Measurements from ENCODE around the gene RUFY2. TPM values are rescaled to one million over a fixed set of nuclear protein-coding genes. Genes with fewer than 3 reads are reported as not detected.

RUFY2 gene
- total RNA-seq, 3 donors from 2014 or later, result 20.5 to 28.3 (median 26.1) TPM

DNA sequence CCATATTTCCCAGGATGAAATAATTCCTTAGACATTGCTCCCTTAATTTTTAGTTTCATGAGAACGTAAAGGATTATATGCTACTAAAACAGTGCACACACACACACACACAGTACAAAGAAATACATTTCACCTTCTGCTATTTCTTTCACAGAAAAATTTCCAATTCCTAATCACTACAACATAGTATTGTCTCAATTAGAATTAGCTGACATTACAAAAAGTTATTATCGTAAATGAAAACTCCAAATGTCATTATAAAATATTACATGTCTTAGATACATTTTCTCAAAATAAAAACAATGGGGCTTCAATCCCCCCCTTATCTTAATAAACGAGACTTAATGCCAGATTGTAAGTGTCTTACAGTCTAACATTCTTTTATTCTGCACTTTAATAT lies 12.3 kb upstream of the RUFY2 start:
- Histone ChIP-seq H3K4me3 (no peak overlapping the region), H3K9me3 (no peaks in the 10 kb centered on the region), H3K4me1 (ENCODE audit: low read depth) (no peaks in the 10 kb centered on the region), H3K36me3 (ENCODE audit: low read depth) (no peaks in the 10 kb centered on the region)
- DNase-seq, result no peak
- TF ChIP-seq, protein P1, sequence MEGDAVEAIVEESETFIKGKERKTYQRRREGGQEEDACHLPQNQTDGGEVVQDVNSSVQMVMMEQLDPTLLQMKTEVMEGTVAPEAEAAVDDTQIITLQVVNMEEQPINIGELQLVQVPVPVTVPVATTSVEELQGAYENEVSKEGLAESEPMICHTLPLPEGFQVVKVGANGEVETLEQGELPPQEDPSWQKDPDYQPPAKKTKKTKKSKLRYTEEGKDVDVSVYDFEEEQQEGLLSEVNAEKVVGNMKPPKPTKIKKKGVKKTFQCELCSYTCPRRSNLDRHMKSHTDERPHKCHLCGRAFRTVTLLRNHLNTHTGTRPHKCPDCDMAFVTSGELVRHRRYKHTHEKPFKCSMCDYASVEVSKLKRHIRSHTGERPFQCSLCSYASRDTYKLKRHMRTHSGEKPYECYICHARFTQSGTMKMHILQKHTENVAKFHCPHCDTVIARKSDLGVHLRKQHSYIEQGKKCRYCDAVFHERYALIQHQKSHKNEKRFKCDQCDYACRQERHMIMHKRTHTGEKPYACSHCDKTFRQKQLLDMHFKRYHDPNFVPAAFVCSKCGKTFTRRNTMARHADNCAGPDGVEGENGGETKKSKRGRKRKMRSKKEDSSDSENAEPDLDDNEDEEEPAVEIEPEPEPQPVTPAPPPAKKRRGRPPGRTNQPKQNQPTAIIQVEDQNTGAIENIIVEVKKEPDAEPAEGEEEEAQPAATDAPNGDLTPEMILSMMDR (IDR thresholded peaks at IDR 0.05), result no peak
- ATAC-seq, result no peak
- intact Hi-C loops (cut with DNase I, micrococcal nuclease), result no loop called here

DNA sequence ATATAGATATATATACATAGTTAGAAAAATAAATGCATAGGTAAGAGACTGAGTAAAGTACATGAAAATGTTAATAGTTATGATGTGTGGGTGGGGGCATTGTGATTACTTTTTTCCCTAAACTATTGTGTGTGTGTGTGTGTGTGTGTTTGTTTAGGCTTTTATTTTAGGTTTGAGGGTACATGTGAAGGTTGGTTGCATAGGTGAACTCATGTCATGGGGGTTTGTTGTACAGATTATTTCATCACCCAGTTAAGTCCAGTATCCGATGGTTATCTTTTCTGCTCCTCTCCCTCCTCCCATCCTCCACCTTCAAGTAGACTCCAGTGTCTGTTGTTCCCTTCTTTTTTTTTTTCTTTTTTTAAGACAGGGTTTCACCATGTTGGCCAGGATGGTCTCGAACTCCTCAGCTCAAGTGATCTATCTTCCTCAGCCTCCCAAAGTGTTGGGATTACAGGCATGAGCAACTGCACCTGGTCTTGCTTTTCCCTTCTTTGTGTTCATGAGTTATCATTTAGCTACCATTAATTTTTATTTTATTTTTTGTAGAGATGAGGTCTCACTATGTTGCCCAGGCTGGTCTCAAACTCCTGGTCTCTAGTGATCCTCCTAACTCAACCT lies 1.9 kb upstream of the RUFY2 start:
- DNase-seq, result no peak
- peaks cover 12% of the 10 kb centered on the region for H3K4me1 ChIP-seq (ENCODE audit: low read depth)
- no peaks in the 10 kb centered on the region for H3K9me3 ChIP-seq
- intact Hi-C loops (cut with DNase I, micrococcal nuclease), result no loop called here
- TF ChIP-seq, protein P1 (IDR thresholded peaks at IDR 0.05), result no peak
- no peaks in the 10 kb centered on the region for H3K36me3 ChIP-seq (ENCODE audit: low read depth)
- H3K4me3 ChIP-seq, result no peak overlapping the region
- no peak for ATAC-seq

DNA sequence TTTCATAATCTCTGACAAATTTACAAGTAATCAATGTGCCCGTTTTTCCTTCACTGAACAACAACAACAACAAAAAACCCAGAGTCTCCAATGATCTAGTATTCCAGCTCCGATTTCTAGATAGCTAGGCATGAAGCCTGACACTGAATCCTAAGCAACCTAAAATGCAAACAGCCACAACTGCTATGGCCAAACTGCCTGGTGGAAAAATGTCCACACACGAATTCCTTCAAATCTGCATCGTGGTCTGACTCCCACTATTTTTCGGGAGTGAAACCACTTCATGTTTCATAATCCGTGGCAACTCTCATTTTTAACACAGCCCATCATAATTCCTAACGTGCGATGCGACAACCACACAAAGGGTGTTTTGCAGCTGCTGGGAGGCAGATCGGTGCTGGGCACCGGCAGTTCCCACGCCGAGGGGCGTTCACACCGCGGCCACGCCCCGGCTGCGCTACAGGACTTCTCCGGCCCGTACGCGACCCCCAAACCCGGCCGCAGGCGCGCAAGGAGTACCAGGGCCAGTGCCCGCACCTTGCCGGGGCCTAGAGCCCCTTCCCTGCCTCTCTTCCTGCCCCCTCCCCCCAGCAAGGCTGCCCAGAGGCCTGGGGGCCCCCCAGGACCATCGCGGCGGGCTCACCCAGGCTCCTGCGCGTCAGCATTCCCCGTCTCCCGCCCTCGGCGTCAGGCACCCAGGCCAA lies 814 bp downstream of the RUFY2 start:
- Histone ChIP-seq H3K9me3 (no peaks in the 10 kb centered on the region), H3K4me1 (ENCODE audit: low read depth) (peaks cover 12% of the 10 kb centered on the region), H3K36me3 (ENCODE audit: low read depth) (no peaks in the 10 kb centered on the region), H3K4me3 (peak overlapping the region; percentile 96)
- ATAC-seq (peak; percentile 75), DNase-seq (peak; percentile 62 to 75 (median 72))
- TF ChIP-seq, protein P1 (IDR thresholded peaks at IDR 0.05), result no peak
- intact Hi-C loops (cut with DNase I, micrococcal nuclease), result no loop called here

DNA sequence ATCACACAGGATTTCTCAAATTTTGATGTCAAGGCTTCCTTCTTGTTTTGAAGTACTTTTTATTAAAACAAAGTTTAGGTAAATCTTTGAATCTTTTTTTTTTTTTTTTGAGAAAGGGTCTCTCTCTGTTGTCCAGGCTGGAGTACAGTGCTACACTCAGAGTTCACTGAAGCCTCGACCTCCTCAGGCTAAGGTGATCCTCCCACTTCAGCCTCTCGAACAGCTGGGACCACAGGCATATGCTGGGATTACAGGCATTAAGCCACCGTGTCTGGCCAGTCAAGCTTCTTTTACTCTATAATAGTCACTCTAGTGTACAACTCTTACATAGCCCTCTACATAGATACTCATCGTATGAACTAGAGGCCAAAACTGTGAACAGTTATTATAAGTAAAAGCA lies 3.4 kb downstream of the RUFY2 start:
- no peak overlapping the region for H3K4me3 ChIP-seq
- H3K36me3 ChIP-seq (ENCODE audit: low read depth), result no peaks in the 10 kb centered on the region
- intact Hi-C loops (cut with DNase I, micrococcal nuclease), result no loop called here
- ATAC-seq (no peak), DNase-seq (no peak)
- H3K4me1 ChIP-seq (ENCODE audit: low read depth), result peaks cover 12% of the 10 kb centered on the region
- TF ChIP-seq, protein P1 (IDR thresholded peaks at IDR 0.05), result no peak
- H3K9me3 ChIP-seq, result no peaks in the 10 kb centered on the region

DNA sequence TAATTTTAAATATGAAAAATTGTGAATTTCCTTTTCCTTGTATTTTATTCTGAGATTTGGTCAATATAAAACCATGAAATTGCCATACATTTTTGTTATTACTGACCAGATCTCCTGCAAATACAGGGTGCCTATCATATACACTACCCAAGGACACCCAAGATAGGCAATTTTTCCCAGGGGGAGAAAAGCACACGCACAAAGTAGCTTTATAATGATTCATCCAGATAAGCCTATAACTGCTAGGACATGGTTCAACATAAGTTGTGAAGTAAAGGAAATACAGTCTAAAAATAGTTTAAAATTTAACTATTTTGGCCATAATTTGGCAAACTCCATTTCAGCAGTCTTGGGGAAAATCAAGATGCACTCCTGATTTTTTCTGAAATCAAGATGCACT lies 4.8 kb downstream of the RUFY2 start:
- no peaks in the 10 kb centered on the region for H3K9me3 ChIP-seq
- ATAC-seq (no peak), DNase-seq (no peak)
- TF ChIP-seq, protein P1 (IDR thresholded peaks at IDR 0.05), result no peak
- intact Hi-C loops (cut with DNase I, micrococcal nuclease), result no loop called here
- H3K4me1 ChIP-seq (ENCODE audit: low read depth), result peaks cover 12% of the 10 kb centered on the region
- H3K4me3 ChIP-seq, result no peak overlapping the region
- no peaks in the 10 kb centered on the region for H3K36me3 ChIP-seq (ENCODE audit: low read depth)

Measured in mucosa of descending colon (tissue), 3 donors.